GM18499 (cell line): ENCODE measurements around the gene USP15.

Experiments
- ATAC-seq: cut with Tn5 transposase; IDR thresholded peaks from one replicate; pipeline ENCODE4 v1.9.1; 2021; ENCODE audit warnings: moderate number of reproducible peaks; ENCODE audit not compliant: insufficient read depth, unreplicated experiment

Gene USP15

GRCh38 chr12:62259993-62260732 lies at the start of gene USP15:
Gene USP15, plus strand, starts transcription at chr12:62260404. Its CDS starts 11 bp downstream, at chr12:62260415.
- ATAC-seq = peak; percentile 56

- ATAC-seq = no peak
Measured at GRCh38 chr12:62210422-62210821, 49.8 kb upstream of the USP15 start.

GRCh38 chr12:62211510-62211909 lies 48.7 kb upstream of the USP15 start:
- ATAC-seq = no peak

GRCh38 chr12:62214846-62215245 lies 45.4 kb upstream of the USP15 start:
- ATAC-seq = no peak

GRCh38 chr12:62215506-62215905 lies 44.7 kb upstream of the USP15 start:
- no peak for ATAC-seq

- no peak for ATAC-seq
Measured at GRCh38 chr12:62217466-62218194, 42.6 kb upstream of the USP15 start.

GRCh38 chr12:62221107-62221506 lies 39.1 kb upstream of the USP15 start:
- no peak for ATAC-seq

- ATAC-seq = no peak
Measured at GRCh38 chr12:62224601-62225000, 35.6 kb upstream of the USP15 start.

- ATAC-seq = no peak
Measured at GRCh38 chr12:62227091-62227490, 33.1 kb upstream of the USP15 start.

GRCh38 chr12:62230652-62231051 lies 29.6 kb upstream of the USP15 start:
- no peak for ATAC-seq

GRCh38 chr12:62232143-62232729 lies 28.0 kb upstream of the USP15 start:
- no peak for ATAC-seq

- no peak for ATAC-seq
Measured at GRCh38 chr12:62233805-62234204, 26.4 kb upstream of the USP15 start.

- no peak for ATAC-seq
Measured at GRCh38 chr12:62239571-62239970, 20.6 kb upstream of the USP15 start.

GRCh38 chr12:62247281-62248045 lies 12.7 kb upstream of the USP15 start:
- ATAC-seq = no peak

GRCh38 chr12:62248873-62249272 lies 11.3 kb upstream of the USP15 start:
- ATAC-seq = no peak

GRCh38 chr12:62249419-62249818 lies 10.8 kb upstream of the USP15 start:
- no peak for ATAC-seq

- ATAC-seq = peak; percentile 92
Measured at GRCh38 chr12:62250671-62251608, 9.3 kb upstream of the USP15 start.

GRCh38 chr12:62251609-62251958 lies 8.6 kb upstream of the USP15 start:
- peak; percentile 27 for ATAC-seq

- no peak for ATAC-seq
Measured at GRCh38 chr12:62252576-62252975, 7.6 kb upstream of the USP15 start.

- ATAC-seq = no peak
Measured at GRCh38 chr12:62254967-62255366, 5.2 kb upstream of the USP15 start.
